Hepatocyte (in vitro differentiated cells): ENCODE data around the gene GRK5. TPM values are rescaled to one million over a fixed set of nuclear protein-coding genes. Genes with fewer than 3 reads are reported as not detected.

Experiments
- DNase-seq: peaks from one replicate; pipeline ENCODE4 v3.0.0-alpha.2; 2016; ENCODE audit warnings: low spot score
- H2AFZ ChIP-seq: fragments of 200-600 bp; sonication (generic); 2 replicates; pipeline ENCODE4 v1.6.0; 2016; ENCODE audit warnings: antibody characterized with exemption, mild to moderate bottlenecking
- H3K27ac ChIP-seq: fragments of 200-600 bp; sonication (generic); 2 replicates; pipeline ENCODE4 v1.5.1; 2016; ENCODE audit warnings: mild to moderate bottlenecking
- H3K27me3 ChIP-seq: fragments of 200-600 bp; sonication (generic); 2 replicates; pipeline ENCODE4 v1.6.1; 2016
- H3K36me3 ChIP-seq: fragments of 200-600 bp; sonication (generic); replicated peaks from 2 replicates; pipeline ENCODE4 v1.5.1; 2016; ENCODE audit warnings: low read depth; ENCODE audit not compliant: insufficient read depth
- H3K4me1 ChIP-seq: fragments of 200-600 bp; sonication (generic); 2 replicates; pipeline ENCODE4 v1.5.1; 2016; ENCODE audit warnings: mild to moderate bottlenecking, moderate library complexity; ENCODE audit not compliant: insufficient read depth
- H3K4me2 ChIP-seq: fragments of 200-600 bp; sonication (generic); 2 replicates; pipeline ENCODE4 v1.6.0; 2016
- H3K4me3 ChIP-seq: fragments of 200-600 bp; sonication (generic); 2 replicates; pipeline ENCODE4 v1.5.1; 2016; ENCODE audit warnings: mild to moderate bottlenecking
- H3K79me2 ChIP-seq: fragments of 200-600 bp; sonication (generic); 2 replicates; pipeline ENCODE4 v1.6.0; 2017; ENCODE audit warnings: mild to moderate bottlenecking
- H3K9me2 ChIP-seq: fragments of 200-600 bp; sonication (generic); replicated peaks from 2 replicates; pipeline ENCODE4 v1.6.0; 2017; ENCODE audit warnings: mild to moderate bottlenecking; ENCODE audit not compliant: insufficient read depth
- H3K9me3 ChIP-seq: fragments of 200-600 bp; sonication (generic); 2 replicates; pipeline ENCODE4 v1.5.1; 2016; ENCODE audit warnings: low read depth, mild to moderate bottlenecking
- H4K20me1 ChIP-seq: fragments of 200-600 bp; sonication (generic); 2 replicates; pipeline ENCODE4 v1.6.0; 2016; ENCODE audit warnings: mild to moderate bottlenecking; ENCODE audit not compliant: insufficient read depth, poor library complexity, severe bottlenecking
- CTCF ChIP-seq: fragments of 200-600 bp; sonication (generic); IDR thresholded peaks from 2 replicates; pipeline ENCODE4 v1.5.1; 2016; ENCODE audit warnings: antibody characterized with exemption, mild to moderate bottlenecking; ENCODE audit not compliant: poor library complexity
- EZH2 ChIP-seq: fragments of 200-600 bp; sonication (generic); IDR thresholded peaks from 2 replicates; pipeline ENCODE4 v1.6.1; 2016; ENCODE audit warnings: antibody characterized with exemption, mild to moderate bottlenecking, borderline replicate concordance
- EZH2phosphoT487 ChIP-seq: fragments of 200-600 bp; sonication (generic); IDR thresholded peaks from one replicate; pipeline ENCODE4 v1.6.1; 2018; ENCODE audit warnings: antibody characterized with exemption, mild to moderate bottlenecking, low read depth, moderate library complexity; ENCODE audit not compliant: unreplicated experiment, severe bottlenecking
- WGBS: methylation state at CpG from one replicate; pipeline ENCODE4 v1.1.6; 2016; ENCODE audit warnings: low lambda C conversion rate; ENCODE audit errors: missing lambda C conversion rate; 5-methylcytosine and 5-hydroxymethylcytosine counted together
- polyA plus RNA-seq: library from polyadenylated mRNA; unstranded; fragments of >200 nt; fragmentation: Nextera tagmentation; extraction: Ambion mirVana; gene quantifications from 2 replicates; pipeline ENCODE4 v1.2.1, GENCODE V29; 2016
- total RNA-seq: library from RNA; depleted of rRNA; stranded (reverse); fragments of >200 nt; gene quantifications from 2 replicates; pipeline ENCODE4 v1.2.3, GENCODE V29; 2014

Gene GRK5
- total and polyA plus RNA-seq, 2 experiments from 2014 or later = 7.6 to 19.9 TPM

GRCh38 chr10:119478811-119479341 lies 271.5 kb downstream of the GRK5 start:
- Histone ChIP-seq H3K9me3 (no peaks in the 10 kb centered on the region), H3K9me2 (no peaks in the 10 kb centered on the region), H3K27me3 (peaks cover 35% of the 10 kb centered on the region), H3K36me3 (no peaks in the 10 kb centered on the region), H2AFZ (no peak overlapping the region), H4K20me1 (no peaks in the 10 kb centered on the region), H3K4me2 (no peak overlapping the region), H3K4me3 (no peak overlapping the region), H3K79me2 (no peaks in the 10 kb centered on the region), H3K27ac (no peak overlapping the region), H3K4me1 (no peaks in the 10 kb centered on the region)
- WGBS = 37% methylated on average over 6 of the region's 6 CpGs
- no peak for DNase-seq
- TF ChIP-seq EZH2phosphoT487 (no peak), EZH2 (no peak)

GRCh38 chr10:119479532-119479931 lies 272.2 kb downstream of the GRK5 start:
- H4K20me1 ChIP-seq = no peaks in the 10 kb centered on the region
- no peak overlapping the region for H3K4me2 ChIP-seq
- WGBS = 25% methylated on average over 8 of the region's 8 CpGs

GRCh38 chr10:119480667-119481066 lies 273.3 kb downstream of the GRK5 start:
- no peak overlapping the region for H3K27ac ChIP-seq
- DNase-seq = no peak
- 66% methylated on average over 4 of the region's 4 CpGs for WGBS

More at GRCh38 chr10:119479532-119479931, 272.2 kb downstream of the GRK5 start:
- Histone ChIP-seq H3K4me3 (no peak overlapping the region), H3K27ac (no peak overlapping the region), H2AFZ (no peak overlapping the region), H3K4me1 (no peaks in the 10 kb centered on the region), H3K9me2 (no peaks in the 10 kb centered on the region), H3K9me3 (no peaks in the 10 kb centered on the region), H3K79me2 (no peaks in the 10 kb centered on the region), H3K27me3 (peaks cover 35% of the 10 kb centered on the region), H3K36me3 (no peaks in the 10 kb centered on the region)
- TF ChIP-seq EZH2phosphoT487 (no peak), CTCF (no peak), EZH2 (no peak)
- no peak for DNase-seq

More at GRCh38 chr10:119480667-119481066, 273.3 kb downstream of the GRK5 start:
- Histone ChIP-seq H3K9me3 (no peaks in the 10 kb centered on the region), H3K4me1 (no peaks in the 10 kb centered on the region), H3K4me3 (no peak overlapping the region), H2AFZ (no peak overlapping the region), H3K79me2 (no peaks in the 10 kb centered on the region), H3K9me2 (no peaks in the 10 kb centered on the region), H4K20me1 (no peaks in the 10 kb centered on the region), H3K4me2 (no peak overlapping the region), H3K27me3 (peaks cover 30% of the 10 kb centered on the region), H3K36me3 (no peaks in the 10 kb centered on the region)
- TF ChIP-seq CTCF = no peak
- TF ChIP-seq EZH2phosphoT487 = no peak
- TF ChIP-seq EZH2 = no peak
